Smooth muscle cell of the umbilical artery (primary cell): ENCODE measurements around the gene NDUFC1. TPM values are rescaled to one million over a fixed set of nuclear protein-coding genes. Genes with fewer than 3 reads are reported as not detected.

Experiments used
- total RNA-seq: library from RNA; depleted of rRNA; stranded (reverse); fragments of >200 nt; gene quantifications from 2 replicates; pipeline ENCODE4 v1.2.3, GENCODE V29; 2014

The NDUFC1 gene
- total RNA-seq: 22.3 and 31.0 TPM in 2 replicates

GRCh38 chr4:139301821-139302611, at the start of gene NDUFC1:
Gene NDUFC1 (minus strand): TSS chr4:139302477. CDS start chr4:139295798, 6,679 bp downstream.

GRCh38 chr4:139301113-139301820, 1.0 kb downstream of the NDUFC1 start, which contains the start of gene NAA15:
Gene NAA15 (plus strand): TSS chr4:139301505. CDS start chr4:139301778, 273 bp downstream.

GRCh38 chr4:139279760-139280620, 22.3 kb downstream of the NDUFC1 start, which contains the start of gene MGARP:
Gene MGARP (minus strand): TSS chr4:139280225. CDS start chr4:139280158, 67 bp downstream.

Other genes with a start within 250 kb of the NDUFC1 start
- 23.5 and 27.9 TPM in 2 replicates for gene ELF2, start 125.3 kb downstream of the NDUFC1 start, total RNA-seq
- 20.4 and 46.9 TPM in 2 replicates for gene MGARP, start 22.3 kb downstream of the NDUFC1 start, total RNA-seq
- gene NAA15, start 972 bp downstream of the NDUFC1 start, total RNA-seq: 25.8 and 57.2 TPM in 2 replicates
- gene RAB33B, start 151.6 kb upstream of the NDUFC1 start, total RNA-seq: 14.4 and 15.4 TPM in 2 replicates